CD4-positive, alpha-beta T cell treated with Interleukin-10 for 1 hour (primary cell): Measurements from ENCODE around the gene TYW1B.
"Not testable (repeated sequence)": the region's sequence is repeated elsewhere in the genome, so short reads cannot be mapped to it uniquely, and the experiment has no call there.

Source experiments
- DNase-seq: peaks from one replicate; pipeline ENCODE4 v3.0.0-alpha.2; 2020

The TYW1B gene

DNA sequence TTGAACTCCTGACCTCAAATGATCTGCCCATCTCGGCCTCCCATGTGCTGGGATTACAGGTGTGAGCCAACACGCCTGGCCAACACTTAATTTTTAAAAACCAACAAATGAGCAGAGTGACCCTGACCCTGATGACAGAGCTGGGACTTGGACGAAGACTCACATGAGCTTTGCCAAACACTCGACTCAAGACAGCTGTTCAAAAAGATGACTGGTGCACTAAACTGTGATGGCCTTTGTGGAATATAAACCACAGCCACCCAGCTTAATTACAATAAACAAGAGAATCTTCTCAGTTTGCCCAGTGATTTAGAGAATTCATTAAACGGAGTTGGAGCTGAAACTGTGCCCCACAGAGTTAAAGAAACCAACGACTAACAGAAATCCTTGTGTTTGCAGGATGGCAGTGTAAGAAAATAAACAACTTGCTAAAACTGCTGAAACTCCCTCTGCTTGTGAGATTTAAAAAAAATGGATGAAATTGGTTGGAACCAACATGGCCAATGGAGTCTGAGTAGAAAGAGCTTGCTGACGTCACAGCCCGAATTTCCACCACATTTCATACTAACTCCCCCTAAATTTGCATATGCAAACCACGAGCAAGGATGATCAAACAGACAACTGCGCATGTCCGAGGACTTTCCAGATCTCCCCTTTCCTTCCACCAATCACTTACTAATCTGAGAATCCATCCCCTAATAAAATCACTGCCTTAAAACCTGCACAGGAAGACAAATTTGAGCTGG is 209.4 kb downstream of the TYW1B start:
- not testable (repeated sequence) for DNase-seq

- DNase-seq: not testable (repeated sequence)
These were observed 218.2 kb downstream of the TYW1B start for GRCh38 chr7:72609761-72610160.

DNA sequence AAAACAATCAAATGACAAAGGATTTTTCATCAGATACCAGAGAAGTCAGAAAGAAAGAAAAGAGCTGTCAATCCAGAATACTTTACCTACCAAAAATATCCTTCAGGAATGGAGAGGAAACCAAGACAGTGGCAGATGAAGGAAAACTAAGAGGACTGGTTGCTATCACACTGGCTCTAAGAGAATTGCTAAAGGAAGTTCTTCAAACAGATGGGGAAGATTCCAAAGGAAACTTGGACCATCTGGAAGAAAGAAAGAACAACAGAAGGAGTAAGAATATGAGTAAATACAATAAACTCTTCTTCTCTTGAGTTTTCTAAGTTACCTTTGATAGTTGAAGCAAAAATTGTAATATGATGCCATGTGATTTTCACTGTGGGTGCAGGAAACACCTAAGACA is 220.0 kb downstream of the TYW1B start:
- not testable (repeated sequence) for DNase-seq

DNA sequence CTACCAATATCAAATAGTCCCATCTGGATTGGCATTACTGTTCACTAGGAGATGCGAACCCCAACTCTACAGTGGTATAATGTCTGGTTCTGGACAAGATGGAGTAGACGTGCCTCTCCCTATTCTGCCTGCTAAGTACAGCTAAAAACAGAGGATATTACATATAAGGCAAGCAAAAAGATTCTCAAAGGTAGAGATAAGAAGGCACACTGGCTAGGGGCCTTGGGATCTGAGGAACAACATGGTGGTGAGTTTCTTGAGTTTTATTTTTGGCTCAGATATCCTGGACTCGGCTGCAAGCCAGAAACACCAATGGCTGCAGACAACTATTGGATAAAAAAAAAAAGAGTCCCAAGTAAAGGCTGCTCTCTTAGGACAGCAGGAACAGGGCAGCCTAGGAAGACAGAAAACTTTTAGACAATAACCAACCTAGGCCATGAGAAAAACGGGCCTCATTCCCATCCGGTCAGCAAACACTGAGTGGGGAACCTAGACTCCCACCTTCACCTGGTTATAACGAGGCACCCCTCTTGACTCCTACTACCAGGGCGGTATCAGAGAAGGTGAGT is 222.1 kb downstream of the TYW1B start:
- not testable (repeated sequence) for DNase-seq

- not testable (repeated sequence) for DNase-seq
These were observed 223.0 kb downstream of the TYW1B start for GRCh38 chr7:72604771-72605611.

GRCh38 chr7:72603476-72603875 is 224.5 kb downstream of the TYW1B start:
- DNase-seq: not testable (repeated sequence)

DNA sequence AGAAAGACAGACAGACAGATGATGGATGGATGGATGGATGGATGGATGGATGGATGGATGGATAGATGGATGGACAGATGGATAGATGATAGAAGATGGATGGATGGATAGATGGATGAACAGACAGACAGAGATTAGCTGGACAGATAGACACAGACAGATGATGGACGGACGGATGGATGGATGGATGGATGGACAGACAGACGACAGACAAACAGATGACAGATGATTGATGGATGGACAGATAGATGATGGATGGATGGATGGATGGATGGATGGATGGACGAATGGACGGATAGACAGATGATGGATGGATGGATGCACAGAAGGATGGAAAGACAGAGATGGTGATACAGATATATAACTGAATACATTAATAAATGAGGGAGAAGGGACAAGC is 224.9 kb downstream of the TYW1B start:
- DNase-seq: no peak

- not testable (repeated sequence) for DNase-seq
These were observed 226.3 kb downstream of the TYW1B start for GRCh38 chr7:72601683-72602082.

DNA sequence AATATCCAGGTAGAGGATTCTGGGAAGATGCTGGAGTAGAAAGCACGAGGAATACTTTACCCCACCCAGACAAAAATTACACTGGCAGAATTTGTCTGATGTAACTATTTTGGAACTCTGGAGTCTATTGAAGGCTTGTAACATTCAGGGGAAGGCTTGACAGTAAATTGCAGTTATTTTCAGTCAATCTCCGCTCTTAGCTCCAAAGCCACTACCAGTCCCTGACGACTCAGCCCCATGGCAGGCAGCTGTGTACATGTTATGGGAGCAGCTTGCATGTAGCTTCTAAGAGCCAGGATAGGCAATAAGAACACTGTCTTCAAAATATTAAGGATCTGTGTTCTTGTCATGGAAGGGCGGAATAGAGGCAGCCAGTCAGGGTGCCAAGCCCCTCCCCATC is 238.0 kb downstream of the TYW1B start:
- not testable (repeated sequence) for DNase-seq

GRCh38 chr7:72587267-72587666 is 240.7 kb downstream of the TYW1B start:
- not testable (repeated sequence) for DNase-seq

- not testable (repeated sequence) for DNase-seq
These were observed 243.4 kb downstream of the TYW1B start for GRCh38 chr7:72584576-72584975.

- DNase-seq: not testable (repeated sequence)
These were observed 244.2 kb downstream of the TYW1B start for GRCh38 chr7:72583620-72584361.

DNA sequence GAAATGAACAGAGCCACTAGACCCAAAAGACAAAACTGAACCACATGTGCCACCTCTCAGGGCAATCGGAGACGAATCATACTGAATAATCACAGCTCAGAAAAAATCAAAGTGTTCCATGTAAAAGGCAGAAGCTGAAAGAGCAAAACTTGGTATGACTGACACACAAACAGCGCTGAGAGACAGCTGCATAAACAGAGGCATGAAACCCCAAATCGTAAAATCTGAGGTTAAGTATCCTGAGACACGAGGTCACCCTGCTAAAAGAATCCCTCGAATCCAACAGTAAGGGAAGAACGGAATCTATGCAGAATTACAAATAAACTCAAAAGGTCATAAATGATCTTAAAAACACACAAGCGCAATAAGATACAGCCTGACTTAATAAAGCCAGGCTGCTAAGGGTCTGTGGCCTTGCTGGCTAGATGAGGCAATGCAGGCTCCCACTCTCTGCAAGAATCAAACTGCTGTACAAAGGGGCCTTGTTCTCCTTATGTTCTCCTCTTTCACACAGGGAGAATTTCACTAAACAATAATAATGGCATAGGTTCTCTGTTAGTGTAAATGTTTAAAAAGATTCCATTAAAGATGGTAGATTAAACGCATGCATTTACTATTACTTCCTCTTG is 247.7 kb downstream of the TYW1B start:
- not testable (repeated sequence) for DNase-seq

GRCh38 chr7:72577107-72577506 is 250.9 kb downstream of the TYW1B start:
- no peak for DNase-seq

GRCh38 chr7:72561988-72562387 is 266.0 kb downstream of the TYW1B start:
- not testable (repeated sequence) for DNase-seq

- not testable (repeated sequence) for DNase-seq
These were observed 268.5 kb downstream of the TYW1B start for GRCh38 chr7:72559546-72559945.

DNA sequence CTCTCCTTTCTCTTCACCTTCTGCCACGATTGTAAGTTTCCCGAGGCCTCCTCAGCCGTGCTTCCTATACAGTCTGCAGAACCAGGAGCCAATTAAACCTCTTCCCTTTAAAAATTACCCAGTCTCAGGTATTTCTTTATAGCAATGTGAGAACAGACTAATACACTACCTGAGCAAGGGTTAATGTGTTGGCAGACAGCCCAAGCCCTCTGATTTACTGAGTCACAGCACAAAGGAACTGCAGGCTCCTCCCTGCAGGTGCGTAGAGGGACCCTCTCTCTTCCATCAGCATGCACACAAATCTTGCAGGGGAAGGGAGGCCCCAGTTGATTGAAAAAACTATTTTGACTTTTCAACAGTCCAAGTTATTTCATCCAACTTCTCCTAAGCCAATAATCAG is 271.3 kb downstream of the TYW1B start:
- DNase-seq: not testable (repeated sequence)

GRCh38 chr7:72555238-72555637 is 272.8 kb downstream of the TYW1B start:
- DNase-seq: not testable (repeated sequence)

DNA sequence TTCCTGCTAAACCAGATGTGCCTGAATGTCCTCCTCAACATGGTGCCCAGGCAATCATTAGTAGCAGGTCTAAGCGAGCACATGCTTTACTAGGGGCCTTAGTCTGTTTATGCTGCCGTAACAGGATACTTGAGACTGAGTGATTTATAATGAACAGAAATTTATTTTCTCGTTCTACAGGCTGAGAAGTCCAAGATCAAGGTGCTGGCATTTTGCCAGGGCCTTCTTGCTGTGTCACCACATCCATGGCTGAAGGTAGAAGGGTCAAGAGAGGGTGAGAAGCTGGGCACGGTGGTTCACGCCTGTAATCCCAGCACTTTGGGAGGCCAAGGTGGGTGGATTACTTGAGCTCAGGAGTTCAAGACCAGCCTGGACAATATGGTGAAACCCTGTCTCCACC is 273.6 kb downstream of the TYW1B start:
- not testable (repeated sequence) for DNase-seq

GRCh38 chr7:72550454-72550853 is 277.5 kb downstream of the TYW1B start:
- DNase-seq: not testable (repeated sequence)

DNA sequence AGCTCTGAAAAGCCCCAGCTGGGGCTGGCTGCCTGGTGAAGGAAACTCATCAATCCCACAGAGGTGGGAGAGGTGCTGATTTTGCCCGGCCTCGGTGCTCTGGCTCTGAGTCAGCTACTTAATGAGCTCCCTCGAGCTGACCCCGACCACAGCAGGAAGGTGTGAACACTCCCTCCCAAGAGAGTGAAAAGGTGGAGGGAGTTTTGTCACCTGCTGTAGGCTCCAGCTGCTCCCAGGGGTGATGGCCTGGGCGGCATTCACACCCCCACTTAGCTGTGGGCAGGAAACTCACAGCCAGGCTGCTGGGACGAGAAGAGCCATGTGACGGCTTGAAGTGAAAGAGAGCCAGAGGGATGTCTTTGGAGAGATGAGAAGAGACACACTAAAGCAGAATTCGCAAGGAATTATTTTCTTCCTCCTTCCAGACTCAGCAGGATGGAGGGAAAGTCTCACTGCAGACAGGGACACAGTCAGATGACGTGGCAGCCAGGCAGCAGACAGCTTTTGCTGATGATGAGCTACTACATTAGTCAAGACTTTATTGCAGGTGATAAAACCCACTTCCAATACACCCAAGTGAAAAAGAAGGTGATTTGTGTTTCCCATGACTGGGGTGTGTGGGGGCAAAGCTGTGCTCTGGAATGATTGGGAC is 281.3 kb downstream of the TYW1B start:
- not testable (repeated sequence) for DNase-seq

DNA sequence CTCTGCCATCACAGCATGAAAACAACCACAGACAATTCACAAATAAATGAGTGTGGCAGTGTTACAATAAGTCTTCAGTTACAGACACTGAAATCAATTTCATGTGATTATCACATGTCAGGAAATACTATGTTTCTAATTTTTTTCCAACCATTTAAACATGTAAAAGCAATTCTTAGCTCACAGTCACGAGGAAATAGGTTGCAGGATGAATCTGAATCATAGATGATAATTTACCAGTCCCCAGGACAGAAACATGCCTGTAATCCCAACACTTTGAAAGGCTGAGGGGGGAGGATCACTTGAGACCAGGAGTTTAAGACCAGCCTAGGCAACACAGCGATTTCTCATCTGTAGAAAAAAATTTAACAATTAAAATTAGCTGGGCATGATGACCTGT is 283.5 kb downstream of the TYW1B start:
- not testable (repeated sequence) for DNase-seq
